ENCODE results near the gene NKD1. TPM values are rescaled to one million over a fixed set of nuclear protein-coding genes. Genes with fewer than 3 reads are reported as not detected.
A peak's percentile ranks its signal among the peaks of the same experiment; 100 is the strongest.

The NKD1 gene
- total RNA-seq, 2 donors from 2014 or later, result 2.3 TPM

GRCh38 chr16:50643192-50643591, 95.0 kb downstream of the NKD1 start:
- no peak for DNase-seq
- Histone ChIP-seq H3K27ac (no peak overlapping the region), H3K9ac (ENCODE audit: low read depth in 2 of 2, low read length in 2 of 2) (no peak overlapping the region), H3K4me1 (no peaks in the 10 kb centered on the region), H3K9me3 (no peaks in the 10 kb centered on the region), H3K4me3 (no peak overlapping the region), H3K27me3 (no peaks in the 10 kb centered on the region), H3K36me3 (no peaks in the 10 kb centered on the region)
- intact Hi-C loops (cut with DNase I), result no loop called here
- TF ChIP-seq CTCF (IDR thresholded peaks at IDR 0.05), result no peak

GRCh38 chr16:50644245-50644644, 96.0 kb downstream of the NKD1 start:
- Histone ChIP-seq H3K9ac (ENCODE audit: low read depth in 2 of 2, low read length in 2 of 2) (no peak overlapping the region), H3K9me3 (no peaks in the 10 kb centered on the region), H3K36me3 (no peaks in the 10 kb centered on the region), H3K4me3 (no peak overlapping the region), H3K27me3 (no peaks in the 10 kb centered on the region), H3K4me1 (no peaks in the 10 kb centered on the region), H3K27ac (no peak overlapping the region)
- intact Hi-C loops (cut with DNase I), result no loop called here
- no peak for DNase-seq
- TF ChIP-seq CTCF (IDR thresholded peaks at IDR 0.05), result no peak

- peak; percentile 11 for TF ChIP-seq CTCF (IDR thresholded peaks at IDR 0.05)
These were observed 96.5 kb downstream of the NKD1 start for GRCh38 chr16:50644729-50645128.

GRCh38 chr16:50645563-50646220, 97.5 kb downstream of the NKD1 start:
- H3K27ac ChIP-seq, result no peak overlapping the region
- H3K4me1 ChIP-seq, result no peaks in the 10 kb centered on the region
- no peak overlapping the region for H3K4me3 ChIP-seq
- intact Hi-C loops (cut with DNase I), result no loop called here
- no peak overlapping the region for H3K9ac ChIP-seq (ENCODE audit: low read depth in 2 of 2, low read length in 2 of 2)
- no peaks in the 10 kb centered on the region for H3K9me3 ChIP-seq
- DNase-seq, result no peak
- no peak for TF ChIP-seq CTCF (IDR thresholded peaks at IDR 0.05)
- no peaks in the 10 kb centered on the region for H3K27me3 ChIP-seq
- H3K36me3 ChIP-seq, result no peaks in the 10 kb centered on the region

More at GRCh38 chr16:50644729-50645128, 96.5 kb downstream of the NKD1 start:
- H3K27me3 ChIP-seq, result no peaks in the 10 kb centered on the region
- H3K4me1 ChIP-seq, result no peaks in the 10 kb centered on the region
- no peaks in the 10 kb centered on the region for H3K36me3 ChIP-seq
- no peaks in the 10 kb centered on the region for H3K9me3 ChIP-seq
- DNase-seq, result no peak
- H3K27ac ChIP-seq, result no peak overlapping the region
- no peak overlapping the region for H3K4me3 ChIP-seq
- no peak overlapping the region for H3K9ac ChIP-seq (ENCODE audit: low read depth in 2 of 2, low read length in 2 of 2)
- intact Hi-C loops (cut with DNase I), result no loop called here

GRCh38 chr16:50646345-50646744, 98.1 kb downstream of the NKD1 start:
- Histone ChIP-seq H3K27me3 (no peaks in the 10 kb centered on the region), H3K4me1 (no peaks in the 10 kb centered on the region), H3K27ac (no peak overlapping the region), H3K9ac (ENCODE audit: low read depth in 2 of 2, low read length in 2 of 2) (no peak overlapping the region), H3K36me3 (no peaks in the 10 kb centered on the region), H3K4me3 (no peak overlapping the region), H3K9me3 (no peaks in the 10 kb centered on the region)
- no peak for TF ChIP-seq CTCF (IDR thresholded peaks at IDR 0.05)
- intact Hi-C loops (cut with DNase I), result no loop called here
- DNase-seq, result no peak

Measured in colonic mucosa (tissue), 4 donors.